ENCODE measurements around the gene SCYGR3.

Gene SCYGR3

DNA sequence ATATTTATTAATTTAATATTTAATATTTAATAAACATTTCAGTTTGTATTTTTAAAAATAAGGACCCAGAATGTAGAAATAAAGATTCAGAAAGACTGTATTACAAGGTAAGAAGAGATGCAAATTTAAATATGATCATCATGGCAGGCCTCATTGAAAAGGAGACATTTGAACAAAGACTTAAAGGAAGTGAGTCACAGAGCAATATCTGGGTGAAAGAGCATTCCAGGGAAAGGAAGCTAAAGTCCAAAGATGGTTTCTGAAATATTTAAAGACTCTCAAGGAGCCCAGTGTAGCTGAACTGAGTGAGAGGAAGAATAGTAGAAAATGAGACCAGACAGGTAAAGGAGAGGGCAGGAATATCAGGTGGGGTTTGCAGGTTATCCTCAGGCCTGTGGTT, 8.6 kb upstream of the SCYGR3 start:
- H3K4me2 ChIP-seq (ENCODE audit: low read length, poor library complexity, severe bottlenecking), result no peak overlapping the region
- no peak overlapping the region for H3K14ac ChIP-seq (ENCODE audit: low read length in 2 of 2)
- no peaks in the 10 kb centered on the region for H3K4me1 ChIP-seq (ENCODE audit: control insufficient read depth, insufficient read depth, low read depth, low read length)
- no peak overlapping the region for H3K18ac ChIP-seq (ENCODE audit: low read depth in 1 of 2, low read length in 2 of 2)
- peak; percentile 52 for DNase-seq
- peak overlapping the region; percentile 24 for H3K9ac ChIP-seq (ENCODE audit: low read length)
- H3K23ac ChIP-seq (ENCODE audit: low read length in 2 of 2), result no peak overlapping the region
- no peak overlapping the region for H3K4me3 ChIP-seq (ENCODE audit: insufficient read depth in 1 of 2, low read depth in 1 of 2, low read length in 2 of 2)
- no peaks in the 10 kb centered on the region for H3K79me1 ChIP-seq (replicated peaks; ENCODE audit: low read length, poor library complexity, severe bottlenecking)
- no peak overlapping the region for H3K4ac ChIP-seq (ENCODE audit: low read depth in 1 of 2, low read length in 2 of 2)
- no peak overlapping the region for H2BK120ac ChIP-seq (ENCODE audit: low read depth, low read length)
- no peak overlapping the region for H3K27ac ChIP-seq (ENCODE audit: low read length, poor library complexity, severe bottlenecking)
- no peaks in the 10 kb centered on the region for H3K27me3 ChIP-seq (ENCODE audit: control insufficient read depth in 1 of 2, insufficient read depth in 1 of 2, low read length in 2 of 2)
- no peak overlapping the region for H4K8ac ChIP-seq (ENCODE audit: low read length)
- no peak overlapping the region for H2BK12ac ChIP-seq (ENCODE audit: low read length in 2 of 2)
- no peak overlapping the region for H4K91ac ChIP-seq (ENCODE audit: low read length)
- no peaks in the 10 kb centered on the region for H3K36me3 ChIP-seq (ENCODE audit: control insufficient read depth in 1 of 2, insufficient read depth in 2 of 2, low read depth in 1 of 2, low read length in 2 of 2)
- no peak overlapping the region for H2BK5ac ChIP-seq (ENCODE audit: low read depth, low read length, poor library complexity, severe bottlenecking)
- no peak overlapping the region for H2AFZ ChIP-seq (ENCODE audit: low read depth, low read length)
- H2AK5ac ChIP-seq (ENCODE audit: low read length, severe bottlenecking), result no peak overlapping the region
- no peak overlapping the region for H2BK15ac ChIP-seq (ENCODE audit: low read depth, poor library complexity, severe bottlenecking)
- H3K9me3 ChIP-seq (ENCODE audit: control insufficient read depth, low read length), result peaks cover 8% of the 10 kb centered on the region

DNA sequence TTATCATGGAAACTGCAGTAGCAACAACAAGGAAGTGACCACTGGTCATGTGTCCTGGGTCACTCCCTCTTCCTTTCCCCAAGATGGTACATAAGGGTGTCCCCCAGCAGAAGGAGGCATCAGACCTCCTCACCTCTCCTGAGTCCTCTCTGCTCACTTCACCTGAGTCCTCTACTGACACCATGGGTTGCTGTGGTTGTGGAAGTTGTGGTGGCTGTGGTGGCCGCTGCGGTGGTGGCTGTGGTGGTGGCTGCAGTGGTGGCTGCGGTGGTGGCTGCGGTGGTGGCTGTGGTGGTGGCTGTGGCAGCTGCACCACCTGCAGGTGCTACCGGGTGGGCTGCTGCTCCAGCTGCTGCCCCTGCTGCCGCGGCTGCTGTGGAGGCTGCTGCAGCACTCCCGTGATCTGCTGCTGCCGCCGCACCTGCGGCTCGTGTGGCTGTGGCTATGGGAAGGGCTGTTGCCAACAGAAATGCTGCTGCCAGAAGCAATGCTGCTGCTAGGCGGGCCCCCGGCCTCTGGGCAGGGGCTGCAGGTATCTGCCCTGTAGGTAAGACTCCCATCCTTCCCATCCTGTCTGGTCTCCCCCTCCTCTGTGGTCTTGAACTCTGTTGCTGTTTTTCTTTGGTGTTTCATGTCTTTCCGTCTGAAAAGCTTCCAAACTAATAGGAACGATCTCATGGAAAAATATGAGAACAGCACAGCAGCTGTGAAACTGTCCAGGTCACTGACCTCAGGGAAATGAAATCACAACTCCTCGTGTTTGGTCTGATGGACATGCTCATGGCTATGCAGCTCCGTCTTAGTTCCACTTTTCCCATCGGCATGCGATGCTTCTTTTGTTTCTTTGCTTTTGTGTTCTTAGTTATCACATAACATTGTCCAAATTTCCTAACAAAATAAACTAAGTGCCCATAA, 2.9 kb upstream of the SCYGR3 start, which contains the start of gene SCYGR4:
Gene SCYGR4, plus strand, starts transcription at position 183 of the 915 bp plus-strand sequence. Its CDS starts 0 bp downstream, at position 183.
- H3K14ac ChIP-seq (ENCODE audit: low read length in 2 of 2), result no peak within 1 kb of the TSS
- no peaks in the 10 kb centered on the region for H3K79me1 ChIP-seq (replicated peaks; ENCODE audit: low read length, poor library complexity, severe bottlenecking)
- peak within 1 kb of the TSS; percentile 17 for H3K9ac ChIP-seq (ENCODE audit: low read length)
- H3K18ac ChIP-seq (ENCODE audit: low read depth in 1 of 2, low read length in 2 of 2), result no peak within 1 kb of the TSS
- no peak within 1 kb of the TSS for H2AK5ac ChIP-seq (ENCODE audit: low read length, severe bottlenecking)
- WGBS, result 90% methylated on average over 20 of the region's 20 CpGs
- H4K91ac ChIP-seq (ENCODE audit: low read length), result no peak within 1 kb of the TSS
- H4K8ac ChIP-seq (ENCODE audit: low read length), result no peak within 1 kb of the TSS
- no peaks in the 10 kb centered on the region for H3K36me3 ChIP-seq (ENCODE audit: control insufficient read depth in 1 of 2, insufficient read depth in 2 of 2, low read depth in 1 of 2, low read length in 2 of 2)
- no peak within 1 kb of the TSS for H2BK15ac ChIP-seq (ENCODE audit: low read depth, poor library complexity, severe bottlenecking)
- DNase-seq, result no peak
- no peak within 1 kb of the TSS for H3K27ac ChIP-seq (ENCODE audit: low read length, poor library complexity, severe bottlenecking)
- peaks cover 2% of the 10 kb centered on the region for H3K4me1 ChIP-seq (ENCODE audit: control insufficient read depth, insufficient read depth, low read depth, low read length)
- no peak within 1 kb of the TSS for H3K4ac ChIP-seq (ENCODE audit: low read depth in 1 of 2, low read length in 2 of 2)
- no peak within 1 kb of the TSS for H2AFZ ChIP-seq (ENCODE audit: low read depth, low read length)
- H3K4me3 ChIP-seq (ENCODE audit: insufficient read depth in 1 of 2, low read depth in 1 of 2, low read length in 2 of 2), result peak within 1 kb of the TSS in 1 of 2 experiments; percentile 63
- H2BK12ac ChIP-seq (ENCODE audit: low read length in 2 of 2), result no peak within 1 kb of the TSS
- peaks cover 0 to 6% of the 10 kb centered on the region in 2 experiments for H3K27me3 ChIP-seq (ENCODE audit: control insufficient read depth in 1 of 2, insufficient read depth in 1 of 2, low read length in 2 of 2)
- peaks cover 4% of the 10 kb centered on the region for H3K9me3 ChIP-seq (ENCODE audit: control insufficient read depth, low read length)
- H3K4me2 ChIP-seq (ENCODE audit: low read length, poor library complexity, severe bottlenecking), result no peak within 1 kb of the TSS
- no peak within 1 kb of the TSS for H2BK5ac ChIP-seq (ENCODE audit: low read depth, low read length, poor library complexity, severe bottlenecking)
- no peak within 1 kb of the TSS for H3K23ac ChIP-seq (ENCODE audit: low read length in 2 of 2)
- no peak within 1 kb of the TSS for H2BK120ac ChIP-seq (ENCODE audit: low read depth, low read length)

DNA sequence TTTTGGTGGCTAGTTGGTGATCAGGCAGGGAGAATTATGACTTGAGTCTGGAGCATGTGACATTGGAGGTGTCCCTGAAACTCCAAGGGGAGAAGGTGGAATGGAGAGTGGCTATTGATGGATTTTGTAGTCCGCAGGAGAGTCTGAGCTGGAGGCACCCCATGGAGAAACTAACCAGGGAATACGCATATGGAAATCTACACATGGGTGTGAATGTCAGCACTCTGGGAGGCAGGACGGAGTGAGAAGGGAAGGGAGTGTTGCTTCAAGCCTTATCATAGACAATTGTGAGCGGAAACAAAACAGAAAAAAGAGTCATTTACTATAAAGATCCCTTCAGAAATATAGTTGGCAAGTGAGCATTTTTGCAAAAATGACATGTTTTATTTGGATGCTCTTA, 2.0 kb upstream of the SCYGR3 start:
- Histone ChIP-seq H3K36me3 (ENCODE audit: control insufficient read depth in 1 of 2, insufficient read depth in 2 of 2, low read depth in 1 of 2, low read length in 2 of 2) (no peaks in the 10 kb centered on the region), H3K18ac (ENCODE audit: low read depth in 1 of 2, low read length in 2 of 2) (no peak overlapping the region), H2BK5ac (ENCODE audit: low read depth, low read length, poor library complexity, severe bottlenecking) (no peak overlapping the region), H3K27ac (ENCODE audit: low read length, poor library complexity, severe bottlenecking) (no peak overlapping the region), H3K79me1 (replicated peaks; ENCODE audit: low read length, poor library complexity, severe bottlenecking) (no peaks in the 10 kb centered on the region), H2AFZ (ENCODE audit: low read depth, low read length) (no peak overlapping the region), H3K4me1 (ENCODE audit: control insufficient read depth, insufficient read depth, low read depth, low read length) (peaks cover 2% of the 10 kb centered on the region), H2BK12ac (ENCODE audit: low read length in 2 of 2) (no peak overlapping the region), H4K91ac (ENCODE audit: low read length) (no peak overlapping the region), H3K9me3 (ENCODE audit: control insufficient read depth, low read length) (no peaks in the 10 kb centered on the region), H3K9ac (ENCODE audit: low read length) (no peak overlapping the region), H3K23ac (ENCODE audit: low read length in 2 of 2) (no peak overlapping the region), H2AK5ac (ENCODE audit: low read length, severe bottlenecking) (no peak overlapping the region), H3K14ac (ENCODE audit: low read length in 2 of 2) (no peak overlapping the region), H4K8ac (ENCODE audit: low read length) (no peak overlapping the region), H2BK120ac (ENCODE audit: low read depth, low read length) (no peak overlapping the region), H2BK15ac (ENCODE audit: low read depth, poor library complexity, severe bottlenecking) (no peak overlapping the region), H3K4ac (ENCODE audit: low read depth in 1 of 2, low read length in 2 of 2) (no peak overlapping the region), H3K4me3 (ENCODE audit: insufficient read depth in 1 of 2, low read depth in 1 of 2, low read length in 2 of 2) (no peak overlapping the region), H3K4me2 (ENCODE audit: low read length, poor library complexity, severe bottlenecking) (no peak overlapping the region), H3K27me3 (ENCODE audit: control insufficient read depth in 1 of 2, insufficient read depth in 1 of 2, low read length in 2 of 2) (peaks cover 0 to 6% of the 10 kb centered on the region in 2 experiments)
- DNase-seq, result no peak
- 25% methylated on average over 2 of the region's 4 CpGs for WGBS

DNA sequence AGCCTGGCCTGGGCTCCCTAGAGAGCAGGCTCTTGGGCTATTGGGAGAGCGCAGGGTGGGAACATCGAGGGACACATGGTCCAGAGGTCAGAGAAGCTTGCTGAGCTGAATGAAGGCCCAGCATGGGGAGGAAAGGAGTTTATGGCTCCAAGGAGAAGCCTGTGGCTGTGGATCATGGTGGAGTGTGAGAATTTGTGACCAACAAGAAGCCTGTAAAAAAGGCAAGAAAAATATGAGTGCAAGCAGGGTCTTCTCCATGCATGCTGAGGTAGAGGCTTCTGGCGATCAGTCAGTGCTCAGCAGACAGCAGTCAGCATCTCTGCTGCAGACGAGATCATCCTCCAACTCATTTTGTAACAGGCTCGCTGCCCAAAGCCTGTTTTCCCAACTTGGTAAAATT, 1.3 kb upstream of the SCYGR3 start:
- Histone ChIP-seq H3K9me3 (ENCODE audit: control insufficient read depth, low read length) (no peaks in the 10 kb centered on the region), H4K91ac (ENCODE audit: low read length) (no peak overlapping the region), H2BK120ac (ENCODE audit: low read depth, low read length) (no peak overlapping the region), H3K14ac (ENCODE audit: low read length in 2 of 2) (no peak overlapping the region), H2BK15ac (ENCODE audit: low read depth, poor library complexity, severe bottlenecking) (no peak overlapping the region), H2BK12ac (ENCODE audit: low read length in 2 of 2) (no peak overlapping the region), H2AK5ac (ENCODE audit: low read length, severe bottlenecking) (no peak overlapping the region), H3K27me3 (ENCODE audit: control insufficient read depth in 1 of 2, insufficient read depth in 1 of 2, low read length in 2 of 2) (peaks cover 0 to 6% of the 10 kb centered on the region in 2 experiments), H3K9ac (ENCODE audit: low read length) (no peak overlapping the region), H3K79me1 (replicated peaks; ENCODE audit: low read length, poor library complexity, severe bottlenecking) (no peaks in the 10 kb centered on the region), H3K27ac (ENCODE audit: low read length, poor library complexity, severe bottlenecking) (no peak overlapping the region), H2AFZ (ENCODE audit: low read depth, low read length) (no peak overlapping the region), H4K8ac (ENCODE audit: low read length) (no peak overlapping the region), H3K18ac (ENCODE audit: low read depth in 1 of 2, low read length in 2 of 2) (no peak overlapping the region), H3K4me1 (ENCODE audit: control insufficient read depth, insufficient read depth, low read depth, low read length) (peaks cover 2% of the 10 kb centered on the region), H3K4ac (ENCODE audit: low read depth in 1 of 2, low read length in 2 of 2) (no peak overlapping the region), H3K36me3 (ENCODE audit: control insufficient read depth in 1 of 2, insufficient read depth in 2 of 2, low read depth in 1 of 2, low read length in 2 of 2) (no peaks in the 10 kb centered on the region), H3K4me3 (ENCODE audit: insufficient read depth in 1 of 2, low read depth in 1 of 2, low read length in 2 of 2) (no peak overlapping the region), H3K4me2 (ENCODE audit: low read length, poor library complexity, severe bottlenecking) (no peak overlapping the region), H3K23ac (ENCODE audit: low read length in 2 of 2) (no peak overlapping the region), H2BK5ac (ENCODE audit: low read depth, low read length, poor library complexity, severe bottlenecking) (no peak overlapping the region)
- 76% methylated on average over 5 of the region's 5 CpGs for WGBS
- no peak for DNase-seq

All from mesenchymal stem cell (in vitro differentiated cells and primary cell).